ENCODE data around the gene SLC5A8.
A peak's percentile ranks its signal among the peaks of the same experiment; 100 is the strongest.

Gene SLC5A8

GRCh38 chr12:101127521-101128219 lies 82.4 kb downstream of the SLC5A8 start:
- DNase-seq (ENCODE audit: low read depth), result peak; percentile 26

GRCh38 chr12:101117842-101118241 lies 92.2 kb downstream of the SLC5A8 start:
- H3K4me3 ChIP-seq (ENCODE audit: low read depth, low read length), result no peak overlapping the region
- no peak for DNase-seq (ENCODE audit: low read depth)
- in situ Hi-C loops (cut with HindIII; ENCODE audit: low sequenced_read_pairs), result no loop called here
- no peak for TF ChIP-seq CTCF (IDR thresholded peaks at IDR 0.05; ENCODE audit: low read depth, low read length, missing control alignments)

More at GRCh38 chr12:101127521-101128219, 82.4 kb downstream of the SLC5A8 start:
- in situ Hi-C loops (cut with HindIII; ENCODE audit: low sequenced_read_pairs), result no loop called here
- H3K4me3 ChIP-seq (ENCODE audit: low read depth, low read length), result no peak overlapping the region
- TF ChIP-seq CTCF (IDR thresholded peaks at IDR 0.05; ENCODE audit: low read depth, low read length, missing control alignments), result no peak

- in situ Hi-C loops (cut with HindIII; ENCODE audit: low sequenced_read_pairs), result no loop called here
- no peak for TF ChIP-seq CTCF (IDR thresholded peaks at IDR 0.05; ENCODE audit: low read depth, low read length, missing control alignments)
- no peak for DNase-seq (ENCODE audit: low read depth)
- H3K4me3 ChIP-seq (ENCODE audit: low read depth, low read length), result no peak overlapping the region
Observed at GRCh38 chr12:101116911-101117310, 93.1 kb downstream of the SLC5A8 start.

GRCh38 chr12:101115326-101115725 lies 94.7 kb downstream of the SLC5A8 start:
- no peak for TF ChIP-seq CTCF (IDR thresholded peaks at IDR 0.05; ENCODE audit: low read depth, low read length, missing control alignments)
- H3K4me3 ChIP-seq (ENCODE audit: low read depth, low read length), result no peak overlapping the region
- in situ Hi-C loops (cut with HindIII; ENCODE audit: low sequenced_read_pairs), result no loop called here
- no peak for DNase-seq (ENCODE audit: low read depth)

GRCh38 chr12:101111441-101111840 lies 98.6 kb downstream of the SLC5A8 start:
- in situ Hi-C loops (cut with HindIII; ENCODE audit: low sequenced_read_pairs), result no loop called here

GRCh38 chr12:101110866-101111265 lies 99.2 kb downstream of the SLC5A8 start:
- no peak for TF ChIP-seq CTCF (IDR thresholded peaks at IDR 0.05; ENCODE audit: low read depth, low read length, missing control alignments)
- in situ Hi-C loops (cut with HindIII; ENCODE audit: low sequenced_read_pairs), result no loop called here
- H3K4me3 ChIP-seq (ENCODE audit: low read depth, low read length), result no peak overlapping the region
- DNase-seq (ENCODE audit: low read depth), result no peak

More at GRCh38 chr12:101111441-101111840, 98.6 kb downstream of the SLC5A8 start:
- no peak overlapping the region for H3K4me3 ChIP-seq (ENCODE audit: low read depth, low read length)
- no peak for TF ChIP-seq CTCF (IDR thresholded peaks at IDR 0.05; ENCODE audit: low read depth, low read length, missing control alignments)
- DNase-seq (ENCODE audit: low read depth), result no peak

All from astrocyte of the cerebellum (primary cell).